ENCODE measurements around the gene BRD1.

- TF ChIP-seq CTCF (IDR thresholded peaks at IDR 0.05; ENCODE audit: low read depth, low read length, poor library complexity, severe bottlenecking) = no peak
- no peak for TF ChIP-seq EZH2phosphoT487 (IDR thresholded peaks at IDR 0.05; ENCODE audit: borderline replicate concordance, low read length)
Observed at GRCh38 chr22:49752598-49753091, 75.0 kb downstream of the BRD1 start.

Data from DOHH2 (cell line).